Measurements from ENCODE around the gene CPVL.

GRCh38 chr7:29109899-29110298, 36.4 kb downstream of the CPVL start:
- no peak for TF ChIP-seq GATA3 (IDR thresholded peaks at IDR 0.05; ENCODE audit: low read depth, low read length)
- no peak for TF ChIP-seq GATA2 (IDR thresholded peaks at IDR 0.05; ENCODE audit: low read depth, low read length)

All from SH-SY5Y (cell line).